H1 (cell line): Measurements from ENCODE around the gene ZNF470. TPM values are rescaled to one million over a fixed set of nuclear protein-coding genes. Genes with fewer than 3 reads are reported as not detected.

Source experiments
- CTCF ChIP-seq, 3 experiments: IDR thresholded peaks; 1 replicate in 2 of 3; 2 replicates in 1 of 3; pipeline versions ENCODE4 v1.5.1 to v1.6.1; 2011; ENCODE audit warnings: low read length in 3 of 3, mild to moderate bottlenecking in 3 of 3, inconsistent platforms in 2 of 3, low read depth in 1 of 3, moderate library complexity in 1 of 3; ENCODE audit not compliant: insufficient read depth in 1 of 3; ENCODE audit errors: control extremely low read depth in 1 of 3
- E2F6 ChIP-seq: IDR thresholded peaks from 2 replicates; pipeline ENCODE4 v1.6.1; 2012; ENCODE audit warnings: inconsistent platforms
- GABPA ChIP-seq: IDR thresholded peaks from 2 replicates; pipeline ENCODE4 v1.6.1; 2011; ENCODE audit warnings: mild to moderate bottlenecking, low read length, moderate library complexity, borderline replicate concordance; ENCODE audit not compliant: insufficient read depth
- KDM4A ChIP-seq: IDR thresholded peaks from one replicate; pipeline ENCODE4 v1.7.1; 2012; ENCODE audit warnings: low read depth, mild to moderate bottlenecking, moderate library complexity, low read length, inconsistent platforms; ENCODE audit not compliant: severe bottlenecking
- RFX5 ChIP-seq: IDR thresholded peaks from 2 replicates; pipeline ENCODE4 v1.6.1; 2011; ENCODE audit warnings: low read depth, low read length, improper control_type of control experiment, borderline replicate concordance
- SIRT6 ChIP-seq: IDR thresholded peaks from one replicate; pipeline ENCODE4 v1.7.1; 2012; ENCODE audit warnings: low read length, inconsistent platforms
- SUZ12 ChIP-seq: fragments of 200-600 bp; sonication (generic); IDR thresholded peaks from 2 replicates; pipeline ENCODE4 v1.6.1; 2012; ENCODE audit warnings: mild to moderate bottlenecking, inconsistent platforms, low read length, moderate library complexity, mixed read lengths
- TEAD4 ChIP-seq: IDR thresholded peaks from 2 replicates; pipeline ENCODE4 v1.6.1; 2012; ENCODE audit warnings: low read depth, low read length, inconsistent platforms, mixed read lengths
- polyA plus RNA-seq, 7 experiments: library from polyadenylated mRNA; depleted of rRNA in 3 of 7; stranded (reverse) in 5 of 7; unstranded in 2 of 7; fragments of >200 nt in 5 of 7; fragments of 200-250 nt in 2 of 7; gene quantifications; 1 replicate in 5 of 7; 2 replicates in 1 of 7; 4 replicates in 1 of 7; pipeline versions ENCODE4 v1.2.1 to v1.2.3, GENCODE V29; 2011 to 2013; ENCODE audit warnings: missing spikeins in 2 of 7, mixed read lengths in 2 of 7
- total RNA-seq: library from RNA; stranded (reverse); fragmentation: NEBNext Ultra II Directional; extraction: Animal tissue kit (Norgen Biotek cat#: 25700); gene quantifications from 2 replicates; pipeline ENCODE4 v1.2.1, GENCODE V29; 2021

Gene ZNF470
- total and polyA plus RNA-seq, 2 of the 8 experiments (the other 6 are each of a cell fraction or from before 2014, with no cell fraction given) = 2.0 to 8.8 TPM

GRCh38 chr19:56613639-56614038, 46.4 kb downstream of the ZNF470 start (continued):
- no peak for TF ChIP-seq E2F6
- TF ChIP-seq SUZ12 = no peak
- no peak for TF ChIP-seq SIRT6
- TF ChIP-seq KDM4A = no peak
- no peak for TF ChIP-seq TEAD4
- no peak for TF ChIP-seq RFX5
- no peak for TF ChIP-seq CTCF (IDR thresholded peaks at IDR 0.05; ENCODE audit: control extremely low read depth in 1 of 3, insufficient read depth in 1 of 3, low read depth in 1 of 3, low read length in 3 of 3)
- TF ChIP-seq GABPA = no peak
